Activated CD4-positive, alpha-beta T cell treated with anti-CD3 and anti-CD28 coated beads for 1 hour (primary cell): Measurements from ENCODE around the gene RBM38.
A peak's percentile ranks its signal among the peaks of the same experiment; 100 is the strongest.
"Not testable (repeated sequence)": the region's sequence is repeated elsewhere in the genome, so short reads cannot be mapped to it uniquely, and the experiment has no call there.

Experiments
- DNase-seq: peaks from one replicate; pipeline ENCODE4 v3.0.0-alpha.2; 2020

The RBM38 gene

DNA sequence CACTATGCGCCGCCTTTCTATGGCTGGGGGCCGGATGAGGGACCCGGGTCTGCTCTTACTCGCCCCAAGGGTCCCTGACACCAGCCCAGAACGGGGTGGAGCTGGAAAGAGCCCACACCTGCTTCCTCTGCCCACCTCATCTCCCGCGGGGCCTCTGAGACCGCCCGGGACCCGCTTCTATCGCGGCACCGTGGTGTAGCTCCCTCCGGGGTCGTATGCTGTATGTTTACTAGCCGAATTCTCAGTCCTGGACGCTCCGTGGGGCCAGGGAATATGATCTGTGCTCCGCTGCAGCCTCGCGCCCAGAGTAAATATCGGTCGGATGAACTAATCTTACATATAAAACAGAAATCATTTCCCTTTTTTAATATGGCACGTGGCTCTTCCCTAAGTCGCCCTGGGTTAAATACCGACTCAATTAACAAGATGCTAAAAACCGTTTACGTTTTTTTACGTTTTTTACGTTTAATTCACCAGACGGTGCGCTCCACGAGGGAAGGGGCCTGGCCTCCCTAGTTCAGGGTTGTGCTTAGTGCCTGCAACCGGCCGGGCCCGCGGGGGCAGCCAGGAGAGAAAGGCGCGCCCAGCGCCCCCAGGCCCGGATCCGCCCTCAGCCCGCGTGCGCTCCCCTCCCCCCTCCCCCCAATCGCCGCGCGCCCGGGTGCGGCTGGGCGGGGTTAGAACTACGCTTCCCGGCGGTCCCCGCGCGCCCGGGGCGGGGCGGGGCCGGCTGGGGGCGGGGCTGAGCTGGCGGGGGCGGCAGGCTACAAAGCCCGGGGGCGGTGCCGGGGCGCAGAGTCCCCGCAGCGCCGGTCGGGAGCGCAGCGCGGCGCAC is at the start of gene RBM38:
Gene RBM38, plus strand, starts transcription at position 793 of the 835 bp plus-strand sequence. CDS start 186 bp downstream, outside the sequence.
- peak; percentile 68 for DNase-seq

DNA sequence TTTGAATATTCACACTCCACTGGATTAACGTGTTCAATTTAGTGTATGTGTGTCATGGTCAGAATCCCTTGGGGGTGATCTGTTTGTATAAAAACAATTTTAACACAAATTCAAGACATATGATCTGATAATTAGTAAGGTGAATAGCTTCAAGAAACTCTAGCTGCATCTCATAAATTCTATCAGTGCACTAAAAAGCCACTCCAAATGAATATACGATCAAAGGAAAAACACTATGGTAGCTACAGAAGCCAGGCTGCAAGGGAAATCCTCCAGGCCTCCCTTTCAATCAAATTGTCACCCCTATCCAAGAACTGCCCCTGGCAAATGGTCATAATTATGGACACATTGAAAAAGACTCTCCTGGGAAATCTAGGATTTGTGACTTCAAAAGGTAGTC is 49.5 kb upstream of the RBM38 start:
- DNase-seq, result no peak

DNA sequence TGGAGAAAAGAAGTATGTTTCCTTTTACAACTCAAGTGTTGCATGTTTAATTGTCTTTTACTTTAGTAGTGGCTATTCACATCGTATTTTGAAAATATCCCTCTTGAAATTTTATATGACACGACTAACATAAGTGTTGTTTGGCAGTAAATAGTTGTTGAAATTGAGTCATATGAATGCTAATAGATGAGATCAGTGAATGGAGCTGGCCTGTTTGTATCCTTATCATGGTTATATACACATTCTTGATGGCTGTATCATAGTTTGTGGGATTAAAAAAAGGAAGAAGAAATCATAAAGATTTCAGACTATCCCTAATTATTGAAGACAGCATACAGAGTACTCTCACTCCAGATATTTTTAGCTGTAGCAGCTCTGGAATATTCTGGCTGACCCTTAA is 48.4 kb upstream of the RBM38 start:
- no peak for DNase-seq

DNA sequence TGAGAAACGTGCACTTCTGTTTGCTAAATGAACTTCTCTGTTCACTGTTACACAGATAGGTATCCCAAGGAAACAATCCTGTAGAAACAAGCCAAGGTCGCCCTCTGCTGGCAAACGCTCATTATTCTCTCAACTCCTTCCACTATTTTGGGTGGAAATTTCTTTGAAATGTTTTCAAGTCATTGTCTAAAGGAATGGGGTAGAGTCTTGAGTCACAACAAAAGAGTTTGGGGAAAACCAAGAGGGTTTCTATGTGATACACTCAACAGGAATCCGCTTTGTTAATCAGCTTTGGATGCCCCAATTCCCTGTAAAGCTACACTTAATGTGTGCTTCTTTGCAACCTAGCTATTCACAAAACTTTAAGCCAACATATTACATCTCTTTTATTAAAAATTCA is 44.7 kb upstream of the RBM38 start:
- DNase-seq, result peak; percentile 41

DNA sequence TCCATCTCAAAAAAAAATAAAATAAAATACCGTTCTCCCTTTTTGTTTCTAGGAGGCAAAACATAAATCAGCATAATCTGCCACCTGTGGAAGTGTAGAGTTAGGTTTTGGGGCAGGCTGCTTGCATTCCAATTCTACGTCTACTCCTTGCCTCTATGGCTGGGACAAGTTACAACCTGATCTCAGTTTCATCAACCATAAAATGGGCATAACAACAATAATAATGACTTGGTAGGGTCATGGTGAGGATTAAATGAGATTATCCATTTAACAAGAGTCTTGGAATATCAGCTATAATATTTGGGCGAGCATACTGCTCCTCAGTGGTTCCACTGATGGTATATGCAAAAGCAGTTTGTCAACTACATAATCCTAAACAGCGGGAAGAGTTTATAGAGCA is 43.8 kb upstream of the RBM38 start:
- DNase-seq, result no peak

DNA sequence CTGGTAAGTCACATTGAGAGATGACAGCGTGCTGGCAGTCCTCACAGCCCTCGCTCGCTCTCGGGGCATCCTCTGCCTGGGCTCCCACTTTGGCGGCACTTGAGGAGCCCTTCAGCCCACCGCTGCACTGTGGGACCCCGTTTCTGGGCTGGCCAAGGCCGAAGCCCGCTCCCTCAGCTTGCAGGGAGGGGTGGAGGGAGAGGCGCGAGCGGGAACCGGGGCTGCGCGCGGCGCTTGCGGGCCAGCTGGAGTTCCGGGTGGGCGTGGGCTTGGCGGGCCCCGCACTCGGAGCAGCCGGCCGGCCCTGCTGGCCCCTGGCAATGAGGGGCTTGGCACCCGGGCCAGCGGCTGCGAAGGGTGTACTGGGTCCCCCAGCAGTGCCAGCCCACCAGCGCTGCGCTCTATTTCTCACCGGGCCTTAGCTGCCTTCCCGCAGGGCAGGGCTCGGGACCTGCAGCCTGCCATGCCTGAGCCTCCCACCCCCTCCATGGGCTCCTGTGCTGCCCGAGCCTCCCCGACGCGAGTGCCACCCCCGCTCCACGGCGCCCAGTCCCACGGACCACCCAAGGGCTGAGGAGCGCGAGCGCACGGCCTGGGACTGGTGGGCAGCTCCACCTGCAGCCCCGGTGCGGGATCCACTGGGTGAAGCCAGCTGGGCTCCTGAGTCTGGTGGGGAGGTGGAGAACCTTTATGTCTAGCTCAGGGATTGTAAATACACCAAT is 42.8 kb upstream of the RBM38 start:
- not testable (repeated sequence) for DNase-seq

DNA sequence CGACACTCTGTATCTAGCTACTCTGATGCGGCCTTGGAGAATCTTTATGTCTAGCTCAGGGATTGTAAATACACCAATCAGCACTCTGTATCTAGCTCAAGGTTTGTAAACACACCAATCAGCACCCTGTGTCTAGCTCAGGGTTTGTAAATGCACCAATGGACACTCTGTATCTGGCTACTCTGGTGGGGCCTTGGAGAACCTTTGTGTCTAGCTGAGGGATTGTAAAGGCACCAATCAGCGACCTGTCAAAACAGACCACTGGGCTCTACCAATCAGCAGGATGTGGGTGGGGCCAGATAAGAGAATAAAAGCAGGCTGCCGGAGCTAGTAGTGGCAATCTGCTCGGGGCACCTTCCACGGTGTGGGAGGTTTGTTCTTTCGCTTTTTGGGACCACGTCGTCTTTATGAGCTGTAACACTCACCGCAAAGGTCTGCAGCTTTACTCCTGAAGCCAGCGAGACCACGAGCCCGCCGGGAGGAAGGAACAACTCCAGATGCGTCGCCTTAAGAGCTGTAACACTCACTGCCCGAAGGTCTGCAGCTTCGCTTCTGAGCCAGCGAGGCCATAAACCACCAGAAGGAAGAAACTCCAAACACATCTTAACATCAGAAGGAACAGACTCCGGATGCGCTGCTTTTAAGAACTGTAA is 42.1 kb upstream of the RBM38 start:
- not testable (repeated sequence) for DNase-seq

DNA sequence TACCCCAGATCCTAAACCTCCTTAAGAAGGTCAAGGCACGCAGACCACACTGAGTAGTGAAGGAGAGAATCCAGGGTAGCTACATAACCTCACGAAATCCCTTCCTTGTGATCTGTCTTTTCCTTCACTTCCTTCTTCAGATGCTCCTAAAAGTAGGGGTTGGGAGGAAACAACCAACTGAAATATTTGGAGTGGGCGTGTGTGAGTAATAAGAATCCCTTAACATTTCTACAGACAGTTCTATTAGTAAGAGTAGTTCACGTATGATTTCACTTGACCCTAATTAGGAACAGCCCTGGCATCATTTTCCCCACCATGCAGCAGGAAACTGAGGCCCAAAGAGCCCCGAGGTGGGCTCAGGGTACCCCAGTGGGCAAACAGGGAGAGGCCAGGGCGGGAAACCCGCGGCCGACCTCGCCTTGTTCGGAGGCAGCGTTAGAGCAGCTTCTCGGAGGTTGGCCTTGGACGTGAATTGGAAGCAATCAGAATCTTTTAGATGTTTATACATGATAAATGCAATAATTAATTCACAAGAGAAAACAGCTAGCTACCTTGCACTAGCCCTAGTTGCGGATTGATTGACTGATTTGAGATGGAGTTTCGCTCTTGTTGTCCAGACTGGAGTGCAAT is 41.0 kb upstream of the RBM38 start:
- DNase-seq, result no peak

DNA sequence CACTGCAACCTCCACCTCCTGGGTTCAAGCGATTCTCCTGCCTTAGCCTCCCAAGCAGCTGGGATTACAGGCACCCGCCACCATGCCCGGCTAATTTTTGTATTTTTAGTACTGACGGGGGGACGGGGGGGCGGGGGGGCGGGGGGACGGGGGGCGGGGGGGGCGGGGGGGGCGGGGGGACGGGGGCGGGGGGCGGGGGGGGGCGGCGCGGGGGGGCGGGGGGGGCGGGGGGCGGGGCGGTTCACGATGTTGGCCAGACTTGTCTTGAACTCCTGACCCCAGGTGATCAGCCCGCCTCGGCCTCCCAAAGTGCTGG is 40.5 kb upstream of the RBM38 start:
- not testable (repeated sequence) for DNase-seq

DNA sequence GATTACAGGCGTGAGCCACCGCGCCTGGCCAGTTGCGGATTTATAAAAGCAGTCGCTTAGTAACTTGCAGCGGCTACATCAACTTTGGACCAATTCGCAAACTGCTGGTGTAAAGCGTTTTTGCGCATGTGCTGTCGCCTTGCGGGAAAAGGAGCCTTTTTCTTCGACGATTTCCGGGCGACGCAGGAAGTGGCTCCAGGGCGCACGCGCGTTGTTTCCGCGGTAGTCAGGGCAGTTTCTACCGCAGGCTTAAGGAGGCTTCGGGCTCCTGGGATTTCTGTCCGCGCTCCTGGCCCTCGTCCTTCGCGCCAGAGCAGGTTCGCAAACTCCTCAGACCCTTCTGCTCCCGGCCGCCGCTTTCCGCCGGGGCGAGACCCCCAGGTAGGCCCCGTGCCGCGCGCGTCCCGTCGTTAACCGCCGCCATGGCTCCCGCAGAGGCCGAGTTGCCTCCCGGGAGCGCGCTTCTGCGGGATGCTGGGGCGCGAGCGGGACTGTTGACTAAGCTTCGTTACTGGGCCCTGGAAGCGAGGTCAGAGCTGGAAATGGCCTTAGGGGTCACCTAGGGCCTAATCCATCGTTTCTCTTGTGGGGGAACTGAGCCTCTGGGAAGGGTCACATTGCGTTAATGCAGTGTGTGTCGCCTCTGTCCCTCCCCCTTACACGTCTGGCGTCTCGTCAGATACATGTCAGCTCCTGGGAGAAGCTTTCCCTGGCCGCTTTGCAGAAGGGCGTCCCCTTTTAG is 40.0 kb upstream of the RBM38 start, which contains the start of gene RAE1:
Gene RAE1, plus strand, starts transcription at position 214 of the 742 bp plus-strand sequence. CDS start 2,784 bp downstream, outside the sequence.
- peak; percentile 83 for DNase-seq

DNA sequence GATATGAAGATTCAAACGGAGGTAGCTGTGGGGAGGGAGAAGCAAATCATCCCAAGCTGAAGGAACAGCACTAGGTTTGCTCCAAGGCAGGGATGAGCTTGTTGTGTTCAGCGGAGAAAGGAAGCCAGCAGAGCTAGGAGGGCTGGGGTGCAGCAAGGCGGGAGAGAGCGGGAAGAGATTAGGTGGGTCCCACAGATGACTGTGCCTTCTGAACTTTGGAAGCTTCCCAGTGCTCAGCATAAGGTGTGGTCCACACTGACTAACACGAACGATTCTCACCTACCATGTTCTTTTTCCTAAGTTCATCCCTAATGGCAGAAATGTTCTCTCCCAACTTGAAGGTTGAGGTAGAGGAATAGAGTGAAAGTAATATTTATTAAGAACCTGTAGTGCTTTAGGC is 38.9 kb upstream of the RBM38 start:
- DNase-seq, result no peak

DNA sequence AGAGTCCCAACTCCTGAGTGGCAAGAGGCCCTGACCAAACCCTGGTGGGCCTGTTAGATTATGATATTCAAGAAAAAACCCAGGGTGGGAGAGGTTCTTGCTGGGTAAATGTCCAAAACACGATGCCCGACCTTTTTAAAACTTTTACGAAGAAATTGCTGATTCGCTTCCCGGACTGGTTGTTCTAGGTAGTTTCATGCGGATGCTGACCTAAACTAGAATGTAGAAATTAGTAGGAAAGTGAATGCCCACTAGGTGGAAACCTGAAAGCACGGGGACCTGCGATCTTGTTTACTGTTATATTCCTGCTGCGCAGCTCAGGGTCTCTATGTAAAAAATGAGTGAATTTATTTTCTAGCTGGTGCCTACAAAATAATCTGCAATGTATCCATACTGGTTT is 37.8 kb upstream of the RBM38 start:
- DNase-seq, result no peak

DNA sequence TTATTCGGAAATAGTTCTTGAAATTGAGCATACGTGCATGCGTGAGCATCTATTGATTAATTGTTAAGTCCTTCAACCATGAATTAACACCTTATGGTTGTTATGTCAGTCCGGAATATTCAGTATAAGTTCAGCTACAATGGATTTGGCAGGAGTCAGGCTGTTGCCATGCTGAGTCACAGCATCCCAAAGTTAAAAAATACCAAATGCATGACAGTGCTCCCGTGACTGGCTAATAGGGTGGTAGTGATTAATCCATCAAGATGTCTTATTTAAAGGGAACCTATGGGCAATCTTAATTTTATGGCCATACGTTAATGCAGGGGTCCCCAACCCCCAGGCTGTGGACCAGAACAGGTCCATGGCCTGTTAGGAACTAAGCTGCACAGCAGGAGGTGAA is 29.7 kb upstream of the RBM38 start:
- DNase-seq, result no peak

DNA sequence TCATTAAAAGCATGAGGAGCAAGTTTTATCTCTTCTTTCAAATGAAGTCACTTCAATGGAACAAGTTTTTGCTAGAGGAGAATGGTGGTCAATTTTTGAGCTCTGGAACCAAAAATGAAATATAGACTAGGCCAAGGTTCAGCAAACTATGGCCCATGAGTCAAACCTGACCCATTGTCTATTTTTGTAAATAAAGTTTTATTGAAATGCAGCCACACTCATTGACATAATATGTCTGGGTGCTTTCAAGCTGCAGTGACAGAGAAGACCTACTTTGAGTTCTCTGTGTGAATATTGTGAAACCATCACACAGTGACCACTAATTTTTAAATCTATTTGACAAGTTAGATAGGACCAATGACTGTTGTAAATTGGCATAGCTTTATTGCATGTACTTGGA is 26.7 kb upstream of the RBM38 start:
- no peak for DNase-seq

DNA sequence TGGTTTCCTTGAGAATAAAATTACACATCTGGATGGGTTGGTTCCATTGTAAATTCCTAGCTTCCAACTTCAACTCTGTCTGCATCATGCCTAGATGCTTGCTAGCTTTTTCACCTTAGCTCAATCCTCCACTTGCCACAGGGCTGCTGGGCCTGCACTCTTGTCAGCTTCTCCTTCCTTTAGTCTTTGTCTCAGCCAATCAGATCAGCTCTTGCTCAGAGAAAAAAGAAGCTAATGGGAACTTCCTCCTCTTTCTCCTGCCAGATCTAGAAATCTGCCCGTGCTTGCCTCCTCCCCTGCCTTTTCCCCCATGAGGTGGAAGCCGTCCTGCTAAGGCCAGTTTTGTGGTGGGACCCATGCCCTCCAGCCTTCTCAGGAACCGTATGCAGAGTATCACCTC is 21.6 kb upstream of the RBM38 start:
- DNase-seq, result no peak

DNA sequence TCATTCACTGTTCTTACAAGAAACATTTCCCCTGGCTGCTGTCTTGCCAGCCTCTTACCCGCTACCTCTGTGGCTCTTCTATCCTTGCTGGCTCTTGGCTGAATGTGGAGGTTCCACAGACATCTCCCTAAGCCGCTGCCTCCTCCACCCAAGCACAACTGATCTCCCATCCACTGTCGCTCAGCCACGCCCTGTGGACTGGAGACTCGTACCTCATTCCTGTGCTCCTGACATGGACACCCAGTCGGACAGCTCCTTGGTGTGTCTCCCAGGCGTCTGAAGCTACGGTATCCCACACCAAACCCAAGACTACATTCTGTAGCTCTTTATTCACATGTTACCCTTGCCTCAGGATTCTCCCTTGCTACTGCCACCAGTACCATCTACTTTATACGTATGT is 20.9 kb upstream of the RBM38 start:
- DNase-seq, result no peak

DNA sequence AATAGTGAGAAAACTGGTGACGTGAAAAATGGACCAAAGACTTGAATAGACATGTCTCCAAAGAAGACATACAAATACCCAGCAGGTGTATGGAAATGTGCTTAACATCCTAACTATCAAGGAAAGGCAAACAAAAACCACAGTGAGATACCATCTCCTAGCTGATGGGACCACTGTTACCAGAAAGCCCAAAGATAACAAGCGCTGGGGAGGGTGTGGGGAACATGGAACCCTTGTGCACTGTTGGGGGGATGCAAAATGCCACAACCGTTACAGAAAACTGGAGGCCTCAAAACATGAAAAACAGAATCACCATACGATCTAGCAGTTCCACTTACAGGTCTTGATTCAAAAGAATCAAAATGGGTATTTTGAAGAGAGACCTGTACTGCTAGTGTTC is 19.8 kb upstream of the RBM38 start:
- no peak for DNase-seq

DNA sequence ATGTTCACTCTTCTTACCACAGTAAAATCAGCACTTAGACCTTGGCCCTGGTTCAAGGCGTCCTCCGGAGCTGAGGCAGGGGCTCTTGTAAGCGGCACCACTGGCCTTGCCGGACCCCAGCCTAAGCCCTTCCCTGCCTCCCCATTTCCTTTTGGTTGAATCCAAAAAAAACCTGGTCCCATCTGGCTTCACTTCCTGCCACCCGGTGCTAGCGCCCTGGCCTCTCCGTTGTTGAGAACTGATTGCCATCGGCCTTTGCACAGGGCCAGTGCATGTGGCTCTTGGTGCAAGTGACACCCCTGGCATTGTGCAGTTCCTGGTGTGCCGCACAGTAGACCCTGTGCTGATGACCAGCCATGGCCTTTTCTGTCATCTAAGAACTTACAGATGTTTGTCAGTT is 19.0 kb upstream of the RBM38 start:
- no peak for DNase-seq

DNA sequence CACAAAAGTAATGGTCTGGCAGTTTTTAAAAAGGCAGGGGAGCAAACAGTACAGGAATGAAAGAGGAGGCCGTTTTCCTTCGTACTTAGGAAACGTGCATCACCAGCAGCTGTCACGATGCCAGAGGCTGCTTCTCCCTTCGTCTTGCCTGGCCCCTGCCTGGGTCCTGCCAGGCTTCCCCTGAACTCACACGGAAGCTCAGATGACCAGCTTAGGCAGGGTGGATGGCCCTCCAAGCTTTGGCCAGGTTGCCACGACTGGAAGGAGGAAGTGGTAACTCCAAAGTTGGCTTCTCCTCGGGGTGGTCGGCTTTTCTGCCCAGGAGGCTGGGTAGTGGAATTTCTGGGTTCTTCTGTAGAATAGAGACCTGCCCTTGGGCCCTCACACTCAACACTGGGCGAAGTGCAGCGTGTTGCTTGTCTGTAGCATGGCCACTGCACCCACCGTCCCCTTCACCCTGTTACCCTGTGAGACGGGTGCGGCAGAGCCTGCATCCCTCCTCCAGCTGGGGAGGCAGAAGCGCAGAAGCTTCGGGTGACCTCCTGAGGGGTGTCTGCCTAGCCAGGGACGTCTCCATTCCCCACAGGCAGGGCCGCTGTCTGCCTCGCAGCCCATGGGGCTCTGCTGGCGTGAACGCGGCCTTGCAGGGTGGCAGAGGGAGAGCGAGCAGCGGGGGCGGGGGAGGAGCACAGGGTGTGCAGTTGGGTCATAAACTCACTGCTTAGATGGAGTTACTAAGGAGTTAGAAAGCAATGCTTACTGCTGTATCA is 18.4 kb upstream of the RBM38 start:
- DNase-seq, result no peak

DNA sequence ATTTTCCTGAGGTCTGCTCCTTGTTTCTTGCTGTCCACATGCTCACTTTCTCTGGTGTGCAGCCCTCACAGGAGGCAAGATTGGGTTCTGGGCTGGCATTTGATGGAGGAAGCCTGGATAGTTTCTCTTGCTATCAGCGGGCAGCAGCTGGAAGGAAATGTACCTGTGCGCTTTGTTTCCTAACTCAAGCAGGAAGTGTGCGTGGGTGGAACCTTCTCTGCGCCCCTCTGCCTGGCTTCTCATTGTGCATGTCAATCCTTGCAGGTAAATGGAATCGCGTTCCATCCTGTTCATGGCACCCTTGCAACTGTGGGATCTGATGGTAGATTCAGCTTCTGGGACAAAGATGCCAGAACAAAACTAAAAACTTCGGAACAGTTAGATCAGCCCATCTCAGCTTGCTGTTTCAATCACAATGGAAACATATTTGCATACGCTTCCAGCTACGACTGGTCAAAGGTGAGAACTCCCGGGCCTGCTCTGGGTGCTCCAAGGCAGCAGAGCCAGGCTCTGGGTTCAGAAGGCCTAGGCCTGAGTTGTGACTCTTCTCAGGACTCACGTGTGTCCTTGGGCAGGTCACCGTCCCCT is 16.8 kb upstream of the RBM38 start:
- DNase-seq, result no peak

DNA sequence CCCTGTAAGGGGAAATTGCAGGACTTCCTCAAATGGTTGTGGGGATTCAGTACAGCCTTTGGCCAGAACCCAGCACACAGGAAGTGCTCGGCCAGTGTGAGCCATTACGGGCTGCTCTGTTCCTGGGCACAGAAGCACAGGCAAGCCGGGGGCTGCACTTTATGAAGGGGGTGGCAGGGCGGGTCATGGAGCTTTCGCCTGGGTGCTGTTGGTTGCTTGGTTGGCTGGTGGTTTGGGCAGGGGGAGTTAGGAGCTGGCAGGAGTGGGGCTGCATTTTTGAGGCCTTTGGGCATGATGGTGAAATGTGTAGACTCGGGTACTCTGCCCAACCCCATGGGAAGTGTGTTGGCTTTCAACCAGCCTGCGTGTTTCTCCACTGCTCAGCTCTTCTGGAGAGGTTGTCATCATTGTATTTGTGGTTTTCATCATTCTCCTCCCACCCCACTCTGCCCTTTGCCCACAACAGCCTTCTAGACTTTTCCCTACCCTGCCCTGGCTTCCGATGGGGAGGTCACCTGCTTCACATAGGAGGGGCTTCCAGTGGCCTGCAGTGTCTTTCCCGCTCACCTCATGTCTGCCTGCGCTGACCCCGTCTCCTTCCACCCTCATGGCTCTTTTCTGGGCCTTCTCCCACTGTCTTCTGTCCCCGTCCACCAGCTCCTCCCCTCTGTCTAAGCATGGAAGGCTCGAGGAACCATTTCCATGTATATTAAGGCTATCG is 16.1 kb upstream of the RBM38 start:
- DNase-seq, result no peak
